NCI-H146 treated with DMSO at 0.1 percent for 48 hours (cell line): ENCODE data around the gene RSBN1.
A peak's percentile ranks its signal among the peaks of the same experiment; 100 is the strongest.
"Not testable (repeated sequence)": the region's sequence is repeated elsewhere in the genome, so short reads cannot be mapped to it uniquely, and the experiment has no call there.

Experiments used
- DNase-seq: peaks from one replicate; lab custom pipeline; 2025; ENCODE audit not compliant: unreplicated experiment; lab: John Stamatoyannopoulos, UW

The RSBN1 gene

GRCh38 chr1:113783254-113784103, 28.8 kb downstream of the RSBN1 start:
- no peak for DNase-seq

GRCh38 chr1:113782406-113782805, 29.9 kb downstream of the RSBN1 start:
- DNase-seq = no peak

GRCh38 chr1:113780374-113781146, 31.7 kb downstream of the RSBN1 start:
- DNase-seq = no peak

GRCh38 chr1:113779542-113779941, 32.7 kb downstream of the RSBN1 start:
- no peak for DNase-seq

- no peak for DNase-seq
These were observed 34.7 kb downstream of the RSBN1 start for GRCh38 chr1:113777561-113777960.

GRCh38 chr1:113770031-113770430, 42.2 kb downstream of the RSBN1 start:
- no peak for DNase-seq

- DNase-seq = no peak
These were observed 42.7 kb downstream of the RSBN1 start for GRCh38 chr1:113769601-113769970.

GRCh38 chr1:113768916-113769600, 43.2 kb downstream of the RSBN1 start:
- DNase-seq = no peak

GRCh38 chr1:113765306-113766230, 46.7 kb downstream of the RSBN1 start:
- DNase-seq = no peak

GRCh38 chr1:113763661-113764060, 48.6 kb downstream of the RSBN1 start:
- no peak for DNase-seq

- no peak for DNase-seq
These were observed 50.3 kb downstream of the RSBN1 start for GRCh38 chr1:113761937-113762336.

GRCh38 chr1:113760102-113761080, 51.9 kb downstream of the RSBN1 start:
- no peak for DNase-seq

- DNase-seq = peak; percentile 79
These were observed 52.8 kb downstream of the RSBN1 start, which contains the start of gene PHTF1 for GRCh38 chr1:113759333-113760101. TSS of gene PHTF1 (minus strand) at chr1:113759486. CDS start at chr1:113758703, 783 bp downstream.

GRCh38 chr1:113758631-113759332, 53.5 kb downstream of the RSBN1 start:
- peak; percentile 79 for DNase-seq

- no peak for DNase-seq
These were observed 55.8 kb downstream of the RSBN1 start for GRCh38 chr1:113756461-113756860.

- not testable (repeated sequence) for DNase-seq
These were observed 58.9 kb downstream of the RSBN1 start for GRCh38 chr1:113753333-113753732.

- no peak for DNase-seq
These were observed 60.8 kb downstream of the RSBN1 start for GRCh38 chr1:113751516-113751915.

GRCh38 chr1:113751114-113751513, 61.2 kb downstream of the RSBN1 start:
- DNase-seq = no peak
